Astrocyte of the spinal cord (primary cell): Measurements from ENCODE around the gene SAP130.

Source experiments
- DNase-seq: peaks from one replicate; pipeline ENCODE4 v3.0.0; 2011; ENCODE audit warnings: low read depth, low spot score
- H3K4me3 ChIP-seq: 2 replicates; pipeline ENCODE4 v1.5.1; 2011; ENCODE audit warnings: low read depth, mild to moderate bottlenecking, low read length, moderate library complexity
- in situ Hi-C: cut with HindIII; loops from 2 replicates; pipeline ENCODE4 v1.10.0; 2017; ENCODE audit warnings: low sequenced_read_pairs
- TF ChIP-seq, protein P1 (sequence below): IDR thresholded peaks from 2 replicates; pipeline ENCODE4 v1.5.1; 2012; ENCODE audit warnings: low read depth, mild to moderate bottlenecking, low read length, inconsistent platforms

The SAP130 gene

GRCh38 chr2:128012698-128013097, 15.2 kb downstream of the SAP130 start:
- in situ Hi-C loops, result no loop called here
- TF ChIP-seq, protein P1, sequence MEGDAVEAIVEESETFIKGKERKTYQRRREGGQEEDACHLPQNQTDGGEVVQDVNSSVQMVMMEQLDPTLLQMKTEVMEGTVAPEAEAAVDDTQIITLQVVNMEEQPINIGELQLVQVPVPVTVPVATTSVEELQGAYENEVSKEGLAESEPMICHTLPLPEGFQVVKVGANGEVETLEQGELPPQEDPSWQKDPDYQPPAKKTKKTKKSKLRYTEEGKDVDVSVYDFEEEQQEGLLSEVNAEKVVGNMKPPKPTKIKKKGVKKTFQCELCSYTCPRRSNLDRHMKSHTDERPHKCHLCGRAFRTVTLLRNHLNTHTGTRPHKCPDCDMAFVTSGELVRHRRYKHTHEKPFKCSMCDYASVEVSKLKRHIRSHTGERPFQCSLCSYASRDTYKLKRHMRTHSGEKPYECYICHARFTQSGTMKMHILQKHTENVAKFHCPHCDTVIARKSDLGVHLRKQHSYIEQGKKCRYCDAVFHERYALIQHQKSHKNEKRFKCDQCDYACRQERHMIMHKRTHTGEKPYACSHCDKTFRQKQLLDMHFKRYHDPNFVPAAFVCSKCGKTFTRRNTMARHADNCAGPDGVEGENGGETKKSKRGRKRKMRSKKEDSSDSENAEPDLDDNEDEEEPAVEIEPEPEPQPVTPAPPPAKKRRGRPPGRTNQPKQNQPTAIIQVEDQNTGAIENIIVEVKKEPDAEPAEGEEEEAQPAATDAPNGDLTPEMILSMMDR, result no peak
- no peak overlapping the region for H3K4me3 ChIP-seq
- DNase-seq, result no peak

DNA sequence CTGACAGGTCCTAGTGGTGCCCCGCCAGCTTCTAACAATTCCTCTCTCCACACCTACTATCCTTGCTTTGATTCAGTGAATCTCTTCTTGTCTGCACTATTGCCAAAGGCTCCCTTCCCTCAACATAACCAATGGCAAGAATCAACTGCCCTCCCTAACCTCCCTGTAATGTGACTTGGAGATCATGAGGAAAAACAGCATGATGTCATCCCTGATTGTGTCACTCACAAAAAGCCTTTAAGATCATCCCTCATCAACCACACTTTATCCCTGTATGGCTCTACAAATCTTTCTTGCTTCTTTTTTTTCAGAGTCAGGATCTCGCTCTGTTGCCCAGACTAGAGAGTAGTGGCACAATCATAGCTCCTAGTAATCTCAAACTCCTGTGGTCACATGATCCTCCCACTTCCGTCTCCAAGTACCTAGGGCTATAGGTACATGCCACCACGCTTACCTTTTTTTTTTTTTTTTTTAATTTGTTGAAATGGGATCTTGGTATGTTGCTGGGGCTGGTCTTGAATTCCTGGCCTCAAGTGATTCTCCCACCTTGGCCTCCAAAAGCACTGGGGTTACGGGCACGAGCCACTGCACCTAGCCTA, 19.7 kb downstream of the SAP130 start:
- in situ Hi-C loops, result no loop called here
- TF ChIP-seq, protein P1, result no peak
- no peak for DNase-seq
- H3K4me3 ChIP-seq, result no peak overlapping the region

GRCh38 chr2:128004509-128004908, 23.4 kb downstream of the SAP130 start:
- H3K4me3 ChIP-seq, result no peak overlapping the region
- no peak for DNase-seq
- in situ Hi-C loops, result no loop called here
- TF ChIP-seq, protein P1, result no peak

GRCh38 chr2:128003463-128003862, 24.4 kb downstream of the SAP130 start:
- TF ChIP-seq, protein P1, result no peak
- DNase-seq, result no peak
- in situ Hi-C loops, result no loop called here
- no peak overlapping the region for H3K4me3 ChIP-seq

DNA sequence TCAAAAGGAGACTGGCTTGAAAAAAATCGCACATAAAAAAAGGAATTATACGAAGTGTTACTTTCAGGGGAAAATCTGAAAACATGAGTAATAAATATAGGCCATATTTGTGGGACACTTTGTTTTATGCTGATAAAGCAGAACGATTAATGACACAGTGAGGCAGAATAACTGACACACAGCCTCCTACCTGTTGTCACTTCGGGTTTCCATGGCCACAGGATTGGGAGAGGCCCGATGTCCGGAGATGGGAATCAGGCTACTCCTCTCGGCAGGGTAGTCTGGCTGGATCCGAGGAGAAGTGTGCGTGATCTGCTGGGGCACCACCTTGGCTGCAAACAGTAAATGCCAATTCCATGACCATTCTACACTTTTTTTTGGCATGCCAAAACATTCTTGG, 31.7 kb downstream of the SAP130 start:
- no peak for DNase-seq
- H3K4me3 ChIP-seq, result no peak overlapping the region
- TF ChIP-seq, protein P1, result no peak
- in situ Hi-C loops, result no loop called here

GRCh38 chr2:127995725-127996124, 32.1 kb downstream of the SAP130 start:
- TF ChIP-seq, protein P1, result no peak
- H3K4me3 ChIP-seq, result no peak overlapping the region
- in situ Hi-C loops, result no loop called here
- DNase-seq, result no peak
